ENCODE data around the gene PLA2G6. TPM values are rescaled to one million over a fixed set of nuclear protein-coding genes. Genes with fewer than 3 reads are reported as not detected.

Gene PLA2G6
- total RNA-seq, 1 experiment from 2014 or later = 36.0 TPM

DNA sequence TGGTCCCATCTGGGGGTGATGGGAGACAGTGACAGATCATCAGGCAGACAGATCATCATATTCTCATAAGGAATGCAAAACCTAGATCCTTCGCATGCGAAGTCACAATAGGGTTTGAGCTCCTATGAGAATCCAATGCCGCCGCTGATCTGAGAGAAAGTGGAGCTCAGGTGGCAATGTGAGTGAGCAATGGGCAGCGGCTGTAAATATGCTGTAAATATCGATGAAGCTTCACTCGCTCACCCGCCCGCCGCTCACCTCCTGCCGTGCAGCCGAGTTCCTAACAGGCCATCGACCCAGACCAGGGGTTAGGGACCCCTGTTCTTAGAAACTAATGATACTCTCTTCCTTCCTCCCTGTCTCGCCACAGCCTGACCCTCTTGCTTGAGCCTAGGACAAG, 9.4 kb upstream of the PLA2G6 start:
- Histone ChIP-seq H3K4me1 (ENCODE audit: control insufficient read depth in 1 of 2, insufficient read depth in 2 of 2, low read length in 2 of 2) (peaks cover 2 to 3% of the 10 kb centered on the region in 2 experiments; a peak in 1 of 4 replicates), H3K9me2 (ENCODE audit: insufficient read depth) (no peaks in the 10 kb centered on the region)
- POLR2A ChIA-PET = no interaction called here

More for the DNA sequence above, 9.4 kb upstream of the PLA2G6 start:
- intact Hi-C loops (cut with micrococcal nuclease) = no loop called here
- Histone ChIP-seq H2AFZ (ENCODE audit: low read depth, low read length, poor library complexity, severe bottlenecking) (no peak overlapping the region), H3K9me3 (ENCODE audit: control insufficient read depth in 1 of 2, insufficient read depth in 1 of 2, low read depth in 1 of 2, low read length in 2 of 2) (no peaks in the 10 kb centered on the region), H3K36me3 (ENCODE audit: control insufficient read depth in 1 of 2, insufficient read depth in 2 of 2, low read length in 2 of 2) (no peaks in the 10 kb centered on the region), H3K4me3 (replicated peaks in 1 of 2; ENCODE audit: low read depth in 1 of 2, low read length in 2 of 2) (no peak overlapping the region), H3K27me3 (ENCODE audit: insufficient read depth, low read length) (no peaks in the 10 kb centered on the region), H3K4me2 (ENCODE audit: low read length) (no peak overlapping the region), H3K79me2 (ENCODE audit: insufficient read depth, low read length) (no peaks in the 10 kb centered on the region), H4K20me1 (ENCODE audit: insufficient read depth) (no peaks in the 10 kb centered on the region), H3K9ac (ENCODE audit: low read length) (no peak overlapping the region), H3K27ac (ENCODE audit: low read depth, low read length) (no peak overlapping the region)
- BruUV-seq (replicated peaks) = no TSS peak
- TF ChIP-seq, protein P1, sequence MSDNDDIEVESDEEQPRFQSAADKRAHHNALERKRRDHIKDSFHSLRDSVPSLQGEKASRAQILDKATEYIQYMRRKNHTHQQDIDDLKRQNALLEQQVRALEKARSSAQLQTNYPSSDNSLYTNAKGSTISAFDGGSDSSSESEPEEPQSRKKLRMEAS (IDR thresholded peaks at IDR 0.05) = no peak
- TF ChIP-seq JUND (IDR thresholded peaks at IDR 0.05) (no peak), YY1 (IDR thresholded peaks at IDR 0.05; ENCODE audit: extremely low read depth, insufficient replicate concordance, low read depth, low read length) (no peak), EGR1 (IDR thresholded peaks at IDR 0.05; ENCODE audit: low read depth) (no peak), SIN3A (IDR thresholded peaks at IDR 0.05; ENCODE audit: low read depth) (no peak), ZNF274 (IDR thresholded peaks at IDR 0.05; ENCODE audit: low read depth, low read length) (no peak), CEBPB (IDR thresholded peaks at IDR 0.05; ENCODE audit: low read depth) (no peak), TCF7L2 (IDR thresholded peaks at IDR 0.05; ENCODE audit: borderline replicate concordance, extremely low read depth, insufficient read depth, insufficient read length) (no peak), CBX3 (IDR thresholded peaks at IDR 0.05; ENCODE audit: low read depth) (no peak), EZH2phosphoT487 (IDR thresholded peaks at IDR 0.05; ENCODE audit: borderline replicate concordance) (no peak), ELF1 (IDR thresholded peaks at IDR 0.05; ENCODE audit: borderline replicate concordance, low read depth) (no peak), FOSL1 (IDR thresholded peaks at IDR 0.05; ENCODE audit: low read depth) (no peak), ZFX (IDR thresholded peaks at IDR 0.05) (no peak), SRF (IDR thresholded peaks at IDR 0.05; ENCODE audit: low read depth) (no peak)
- TF ChIP-seq, protein P2, sequence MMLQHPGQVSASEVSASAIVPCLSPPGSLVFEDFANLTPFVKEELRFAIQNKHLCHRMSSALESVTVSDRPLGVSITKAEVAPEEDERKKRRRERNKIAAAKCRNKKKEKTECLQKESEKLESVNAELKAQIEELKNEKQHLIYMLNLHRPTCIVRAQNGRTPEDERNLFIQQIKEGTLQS (IDR thresholded peaks at IDR 0.05) = no peak
- TF ChIP-seq, protein P3, sequence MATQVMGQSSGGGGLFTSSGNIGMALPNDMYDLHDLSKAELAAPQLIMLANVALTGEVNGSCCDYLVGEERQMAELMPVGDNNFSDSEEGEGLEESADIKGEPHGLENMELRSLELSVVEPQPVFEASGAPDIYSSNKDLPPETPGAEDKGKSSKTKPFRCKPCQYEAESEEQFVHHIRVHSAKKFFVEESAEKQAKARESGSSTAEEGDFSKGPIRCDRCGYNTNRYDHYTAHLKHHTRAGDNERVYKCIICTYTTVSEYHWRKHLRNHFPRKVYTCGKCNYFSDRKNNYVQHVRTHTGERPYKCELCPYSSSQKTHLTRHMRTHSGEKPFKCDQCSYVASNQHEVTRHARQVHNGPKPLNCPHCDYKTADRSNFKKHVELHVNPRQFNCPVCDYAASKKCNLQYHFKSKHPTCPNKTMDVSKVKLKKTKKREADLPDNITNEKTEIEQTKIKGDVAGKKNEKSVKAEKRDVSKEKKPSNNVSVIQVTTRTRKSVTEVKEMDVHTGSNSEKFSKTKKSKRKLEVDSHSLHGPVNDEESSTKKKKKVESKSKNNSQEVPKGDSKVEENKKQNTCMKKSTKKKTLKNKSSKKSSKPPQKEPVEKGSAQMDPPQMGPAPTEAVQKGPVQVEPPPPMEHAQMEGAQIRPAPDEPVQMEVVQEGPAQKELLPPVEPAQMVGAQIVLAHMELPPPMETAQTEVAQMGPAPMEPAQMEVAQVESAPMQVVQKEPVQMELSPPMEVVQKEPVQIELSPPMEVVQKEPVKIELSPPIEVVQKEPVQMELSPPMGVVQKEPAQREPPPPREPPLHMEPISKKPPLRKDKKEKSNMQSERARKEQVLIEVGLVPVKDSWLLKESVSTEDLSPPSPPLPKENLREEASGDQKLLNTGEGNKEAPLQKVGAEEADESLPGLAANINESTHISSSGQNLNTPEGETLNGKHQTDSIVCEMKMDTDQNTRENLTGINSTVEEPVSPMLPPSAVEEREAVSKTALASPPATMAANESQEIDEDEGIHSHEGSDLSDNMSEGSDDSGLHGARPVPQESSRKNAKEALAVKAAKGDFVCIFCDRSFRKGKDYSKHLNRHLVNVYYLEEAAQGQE (IDR thresholded peaks at IDR 0.05; ENCODE audit: low read depth) = no peak
- TF ChIP-seq, protein P4, sequence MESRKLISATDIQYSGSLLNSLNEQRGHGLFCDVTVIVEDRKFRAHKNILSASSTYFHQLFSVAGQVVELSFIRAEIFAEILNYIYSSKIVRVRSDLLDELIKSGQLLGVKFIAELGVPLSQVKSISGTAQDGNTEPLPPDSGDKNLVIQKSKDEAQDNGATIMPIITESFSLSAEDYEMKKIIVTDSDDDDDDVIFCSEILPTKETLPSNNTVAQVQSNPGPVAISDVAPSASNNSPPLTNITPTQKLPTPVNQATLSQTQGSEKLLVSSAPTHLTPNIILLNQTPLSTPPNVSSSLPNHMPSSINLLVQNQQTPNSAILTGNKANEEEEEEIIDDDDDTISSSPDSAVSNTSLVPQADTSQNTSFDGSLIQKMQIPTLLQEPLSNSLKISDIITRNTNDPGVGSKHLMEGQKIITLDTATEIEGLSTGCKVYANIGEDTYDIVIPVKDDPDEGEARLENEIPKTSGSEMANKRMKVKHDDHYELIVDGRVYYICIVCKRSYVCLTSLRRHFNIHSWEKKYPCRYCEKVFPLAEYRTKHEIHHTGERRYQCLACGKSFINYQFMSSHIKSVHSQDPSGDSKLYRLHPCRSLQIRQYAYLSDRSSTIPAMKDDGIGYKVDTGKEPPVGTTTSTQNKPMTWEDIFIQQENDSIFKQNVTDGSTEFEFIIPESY (IDR thresholded peaks at IDR 0.05; ENCODE audit: extremely low read depth, insufficient replicate concordance, low read length) = no peak
- RAD21 ChIA-PET (ENCODE audit: low non-redundant PET in 1 of 2, low total read pairs in 2 of 2, uncharacterized antibody in 2 of 2, unreplicated experiment in 2 of 2) = no interaction called here
- DNase-seq (ENCODE audit: low read depth, low spot score) (no peak), ATAC-seq (no peak)
- CTCF ChIA-PET = no interaction called here
